Activated CD4-positive, CD25-positive, alpha-beta regulatory T cell (primary cell): ENCODE results near the gene C2CD4C.
"Not testable (repeated sequence)": the region's sequence is repeated elsewhere in the genome, so short reads cannot be mapped to it uniquely, and the experiment has no call there.

Source experiments
- DNase-seq, 4 experiments: peaks; one replicate each; lab custom pipeline; 2025; lab: John Stamatoyannopoulos, UW

C2CD4C gene

DNA sequence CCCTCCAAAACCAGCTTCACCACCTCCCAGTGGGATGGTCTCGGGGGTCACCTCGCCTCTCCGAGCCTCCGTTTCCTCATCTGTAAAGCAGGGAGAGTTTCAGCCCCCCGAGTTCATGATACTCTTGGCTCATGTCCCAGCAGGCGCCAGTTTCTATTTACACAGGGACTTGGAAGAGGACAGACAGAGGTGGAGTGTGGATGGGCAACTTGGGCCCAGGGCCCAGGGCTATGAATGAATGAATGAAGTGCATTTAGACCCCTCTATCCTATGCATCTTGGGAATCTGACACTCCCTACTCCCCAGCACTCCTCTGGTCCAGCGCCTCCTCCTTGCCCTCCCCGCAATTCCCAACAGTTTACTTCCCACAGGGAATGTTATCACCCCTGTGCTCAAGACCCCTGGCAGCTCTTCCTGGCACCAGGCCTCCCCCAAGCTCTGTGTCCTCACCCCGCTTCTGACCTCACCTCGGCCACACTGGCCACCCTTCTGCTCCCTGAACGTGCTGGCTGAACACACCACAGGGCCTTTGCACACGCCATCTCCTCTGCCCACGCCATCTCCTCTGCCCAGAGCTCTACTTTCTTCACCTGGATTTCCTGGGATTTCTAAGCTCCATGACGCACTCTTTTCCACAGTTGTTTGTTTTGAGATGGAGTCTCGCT lies 4.9 kb upstream of the C2CD4C start:
- DNase-seq = no peak

DNA sequence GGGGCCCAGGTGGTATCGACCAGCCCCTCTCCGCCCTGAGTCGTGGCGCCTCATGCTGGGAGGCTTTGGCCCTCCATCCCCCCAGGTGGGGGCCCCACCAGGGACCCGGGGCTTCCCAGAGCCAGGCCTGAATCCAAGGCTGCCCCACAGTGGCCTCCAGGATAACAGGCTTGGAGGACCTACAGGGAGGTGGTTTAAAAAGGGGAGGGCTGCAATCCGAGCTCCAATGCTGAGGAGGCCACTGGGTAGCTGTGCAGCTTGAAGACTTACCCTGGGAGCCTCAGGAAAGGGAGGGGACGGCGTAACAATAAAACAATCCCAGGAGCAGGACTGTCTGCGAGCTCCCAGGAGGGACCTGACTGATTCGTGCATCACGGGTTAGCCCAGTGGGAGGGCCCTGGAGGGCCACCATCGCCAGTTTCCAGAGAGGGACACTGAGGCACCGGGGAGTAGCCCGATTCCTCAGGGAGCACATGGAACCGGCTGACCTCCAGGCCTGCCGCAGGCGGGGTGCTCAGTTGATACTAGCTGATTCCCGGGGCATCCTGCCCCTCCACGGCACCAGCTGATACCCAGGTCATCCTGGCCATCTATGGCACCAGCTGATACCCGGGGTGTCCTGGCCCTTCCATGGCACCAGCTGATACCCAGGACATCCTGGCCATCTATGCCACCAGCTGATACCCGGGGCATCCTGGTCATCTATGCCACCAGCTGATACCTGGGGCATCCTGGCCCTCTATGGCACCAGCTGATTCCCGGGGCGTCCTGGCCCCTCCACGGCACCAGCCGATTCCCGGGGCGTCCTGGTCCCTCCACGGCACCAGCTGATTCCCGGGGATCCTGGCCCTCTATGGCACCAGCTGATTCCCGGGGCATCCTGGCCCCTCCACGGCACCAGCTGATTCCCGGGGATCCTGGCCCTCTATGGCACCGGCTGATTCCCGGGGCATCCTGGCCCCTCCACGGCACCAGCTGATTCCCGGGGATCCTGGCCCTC lies 3.7 kb upstream of the C2CD4C start:
- no peak for DNase-seq

DNA sequence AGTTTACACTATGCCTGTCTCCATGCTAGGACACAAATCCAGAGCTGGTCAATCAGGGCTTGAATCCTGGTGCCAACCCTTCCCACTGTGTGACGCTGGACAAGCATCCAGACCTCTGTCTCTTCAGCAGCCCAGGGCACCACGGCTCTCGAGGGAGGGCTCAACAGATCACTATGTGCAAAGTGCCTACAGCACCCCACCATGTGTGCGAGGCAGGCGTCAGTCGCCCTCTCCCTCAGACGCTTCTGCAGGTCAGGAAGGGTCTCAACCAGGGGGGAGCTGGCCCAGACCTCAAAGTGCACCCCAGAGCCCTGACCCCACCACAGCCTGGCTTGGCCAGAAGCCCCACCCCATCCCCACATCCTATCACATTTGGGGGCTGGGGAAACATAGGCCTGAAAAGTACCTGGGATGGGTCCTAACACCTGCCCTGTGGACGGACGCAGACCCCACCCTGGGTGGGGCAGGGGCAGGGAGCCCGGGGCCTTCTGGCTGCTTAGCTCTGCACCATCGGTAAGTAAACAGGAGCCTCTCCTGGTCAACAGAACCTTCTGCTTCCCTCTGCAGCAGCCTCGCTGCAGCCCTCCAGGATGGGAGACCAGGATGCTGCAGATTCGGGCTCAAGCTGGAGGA lies 2.9 kb upstream of the C2CD4C start:
- DNase-seq = no peak

DNA sequence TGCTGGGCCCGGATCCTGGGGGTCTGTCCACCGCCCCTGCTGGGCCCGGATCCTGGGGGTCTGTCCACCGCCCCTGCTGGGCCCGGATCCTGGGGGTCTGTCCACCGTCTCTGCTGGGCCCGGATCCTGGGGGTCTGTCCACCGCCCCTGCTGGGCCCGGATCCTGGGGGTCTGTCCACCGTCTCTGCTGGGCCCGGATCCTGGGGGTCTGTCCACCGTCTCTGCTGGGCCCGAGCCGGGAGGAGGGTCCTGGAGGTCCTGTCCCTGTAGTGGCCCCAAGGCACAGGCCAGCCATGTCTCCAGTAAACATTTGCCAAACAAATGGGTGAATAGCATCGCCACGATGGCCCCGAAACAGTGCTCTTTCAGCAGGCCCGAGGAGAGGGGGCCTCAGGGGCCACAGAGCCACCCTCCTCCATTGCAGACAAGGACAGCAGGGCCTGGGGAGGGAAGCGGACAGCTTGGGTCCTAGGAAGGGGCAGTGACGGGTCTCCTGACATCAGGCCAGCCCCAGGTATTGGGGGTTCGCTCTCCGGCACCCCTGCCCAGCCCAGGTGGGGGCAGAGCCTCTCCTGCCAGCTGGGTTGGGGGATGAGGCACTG lies 2.3 kb upstream of the C2CD4C start:
- not testable (repeated sequence) for DNase-seq

DNA sequence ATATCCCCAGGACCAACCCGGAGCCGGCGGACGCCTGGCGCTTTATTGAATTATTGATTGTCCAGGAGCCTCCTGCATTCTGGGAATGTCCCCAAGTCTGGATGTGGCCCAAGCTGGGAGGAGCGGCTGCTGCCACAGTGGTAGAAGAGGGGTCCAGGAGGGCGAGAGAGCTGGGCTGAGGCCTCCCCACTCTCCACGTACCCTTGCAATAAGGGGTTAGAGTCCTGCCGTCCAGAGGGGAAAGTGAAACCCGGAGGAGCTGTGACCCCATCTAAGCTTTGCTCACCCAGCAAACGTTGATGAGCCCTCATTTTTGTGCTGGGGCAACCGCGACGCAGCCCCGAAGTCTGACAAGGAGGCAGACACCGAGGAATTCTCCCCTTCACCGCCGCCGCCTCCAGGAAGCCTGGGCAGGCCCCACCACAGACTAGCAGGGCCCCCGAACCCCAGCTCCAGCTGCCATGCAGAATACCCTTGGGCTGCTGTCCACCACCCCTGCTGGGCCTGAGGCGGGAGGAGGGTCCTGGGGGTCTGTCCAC lies 1.4 kb upstream of the C2CD4C start:
- no peak for DNase-seq

DNA sequence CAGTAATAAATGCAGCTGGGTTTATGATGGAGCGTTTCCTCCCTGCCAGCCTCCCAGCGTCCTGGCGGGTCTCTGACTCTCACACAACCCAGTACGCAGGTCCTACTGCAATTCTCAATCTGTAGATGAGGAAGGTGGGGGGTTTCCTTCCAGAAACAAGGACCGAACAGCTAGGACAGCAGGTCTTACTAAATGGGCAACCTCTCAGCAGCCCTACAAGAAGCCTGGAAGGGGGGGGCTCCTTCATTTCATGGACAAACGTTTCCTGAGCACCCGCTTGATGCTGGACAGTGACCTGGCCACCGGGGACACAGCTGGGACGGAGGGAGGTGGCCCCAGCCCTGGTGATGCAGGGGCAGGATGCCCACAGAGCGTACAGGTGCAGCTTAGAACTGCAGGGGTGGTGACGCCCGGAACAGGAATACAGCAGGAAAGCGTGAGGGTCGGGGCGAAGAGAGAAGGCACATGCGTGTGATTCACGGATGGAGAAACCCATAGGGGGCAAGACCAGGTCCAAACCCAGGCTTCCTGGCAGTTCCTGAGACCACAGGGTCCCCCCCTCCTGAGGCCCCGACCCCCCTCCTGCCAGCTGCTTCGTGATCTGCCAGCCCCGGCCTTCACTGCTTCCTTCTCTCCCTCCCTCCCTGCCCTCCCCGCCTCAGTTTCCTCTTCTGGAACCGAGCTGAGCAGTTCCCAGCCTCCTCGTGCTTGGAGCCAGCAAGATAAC lies 732 bp upstream of the C2CD4C start:
- DNase-seq = no peak

DNA sequence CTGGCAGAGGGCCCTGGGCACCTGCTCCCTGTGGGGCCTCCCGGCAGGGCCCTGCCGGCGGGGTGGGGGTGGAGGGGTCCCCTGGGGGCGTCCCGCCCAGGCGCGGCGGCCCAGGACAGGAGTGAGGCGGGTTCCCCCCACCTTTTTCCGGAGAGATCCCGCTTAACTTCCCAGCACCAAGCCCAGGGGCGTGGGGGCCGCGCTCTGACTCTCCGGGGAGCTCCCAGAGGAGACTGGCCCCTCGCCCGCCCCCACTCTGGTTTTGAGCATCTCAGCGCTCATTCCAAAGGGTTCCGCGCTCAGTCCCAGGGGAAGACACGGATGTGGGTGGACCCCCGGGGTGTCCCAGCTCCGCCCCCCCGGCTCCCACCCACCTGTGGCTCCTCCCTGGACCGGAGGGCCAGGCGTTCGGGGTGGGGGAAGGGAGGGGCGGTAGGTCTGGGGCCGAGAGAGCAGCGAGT lies 476 bp downstream of the C2CD4C start:
- no peak for DNase-seq

DNA sequence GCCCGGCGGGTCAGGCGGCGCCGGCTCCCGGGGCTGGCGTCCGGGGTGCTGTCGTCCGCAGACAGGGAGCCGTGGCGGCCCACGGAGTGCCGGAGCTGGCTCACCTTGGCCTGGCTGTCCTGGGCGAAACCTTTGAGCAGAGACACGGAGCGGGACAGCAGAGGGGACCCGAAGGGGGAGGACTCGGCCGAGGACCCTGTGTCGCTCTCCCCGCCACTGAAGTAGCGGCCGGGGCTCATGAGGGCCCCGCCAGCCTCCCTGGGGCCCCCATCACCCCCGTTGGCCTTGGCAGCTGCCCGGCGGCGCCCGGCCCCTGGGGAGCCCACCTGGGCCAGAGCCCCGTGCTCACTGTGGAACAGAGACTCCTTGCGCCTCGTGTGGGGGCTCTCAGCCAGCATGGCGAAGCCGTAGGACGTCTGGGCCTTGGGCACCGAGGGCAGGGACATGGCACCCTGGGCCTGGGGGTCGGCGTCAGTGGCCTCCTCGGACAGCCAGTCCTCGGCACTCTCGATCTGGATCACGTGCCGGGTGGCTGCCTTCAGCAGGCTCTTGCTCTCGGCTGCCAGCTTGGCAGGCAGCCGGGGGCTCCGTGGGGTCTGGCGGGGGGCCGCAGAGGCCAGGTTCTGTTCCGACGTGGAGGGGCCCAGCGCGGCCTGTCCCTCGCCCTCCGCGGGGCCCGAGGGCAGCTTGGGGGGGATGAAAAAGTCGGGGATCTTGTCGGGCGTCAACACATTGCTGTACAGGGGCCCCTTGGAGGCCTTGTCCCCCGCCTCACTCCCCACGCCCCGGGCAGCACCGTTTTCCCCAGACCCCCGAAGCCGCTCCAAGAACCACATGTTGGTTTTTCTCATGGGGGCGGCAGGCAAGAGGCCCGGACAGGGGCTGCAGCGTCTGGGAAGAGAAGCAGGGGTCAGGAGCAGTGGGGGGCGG lies 1.2 kb downstream of the C2CD4C start:
- no peak for DNase-seq

DNA sequence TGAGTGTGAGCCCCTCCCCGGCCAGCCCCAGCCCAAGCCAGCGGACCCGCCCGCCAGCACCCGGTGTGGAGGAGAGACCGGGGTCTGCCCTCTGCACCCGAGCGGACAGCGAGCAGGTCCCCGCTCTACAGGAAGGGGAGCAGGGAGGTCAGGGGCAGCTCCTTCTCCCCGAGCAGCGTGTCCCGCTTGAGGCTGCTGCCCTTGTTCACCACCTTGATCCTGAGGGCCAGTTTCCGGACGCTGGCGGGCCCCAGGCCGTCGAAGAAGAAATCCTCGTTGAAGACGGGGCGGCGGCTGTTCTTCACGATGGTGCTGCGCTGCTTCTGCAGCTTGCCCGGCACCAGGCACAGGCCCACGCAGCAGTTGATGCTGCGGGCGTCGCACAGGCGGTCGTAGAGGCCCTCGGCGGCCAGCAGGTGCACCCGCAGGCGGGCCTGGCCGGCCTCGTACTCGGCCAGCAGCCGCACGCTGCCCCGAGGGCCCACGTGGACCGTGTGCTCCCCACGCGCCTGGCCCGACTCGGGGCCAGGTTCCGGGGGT lies 1.9 kb downstream of the C2CD4C start:
- no peak for DNase-seq

DNA sequence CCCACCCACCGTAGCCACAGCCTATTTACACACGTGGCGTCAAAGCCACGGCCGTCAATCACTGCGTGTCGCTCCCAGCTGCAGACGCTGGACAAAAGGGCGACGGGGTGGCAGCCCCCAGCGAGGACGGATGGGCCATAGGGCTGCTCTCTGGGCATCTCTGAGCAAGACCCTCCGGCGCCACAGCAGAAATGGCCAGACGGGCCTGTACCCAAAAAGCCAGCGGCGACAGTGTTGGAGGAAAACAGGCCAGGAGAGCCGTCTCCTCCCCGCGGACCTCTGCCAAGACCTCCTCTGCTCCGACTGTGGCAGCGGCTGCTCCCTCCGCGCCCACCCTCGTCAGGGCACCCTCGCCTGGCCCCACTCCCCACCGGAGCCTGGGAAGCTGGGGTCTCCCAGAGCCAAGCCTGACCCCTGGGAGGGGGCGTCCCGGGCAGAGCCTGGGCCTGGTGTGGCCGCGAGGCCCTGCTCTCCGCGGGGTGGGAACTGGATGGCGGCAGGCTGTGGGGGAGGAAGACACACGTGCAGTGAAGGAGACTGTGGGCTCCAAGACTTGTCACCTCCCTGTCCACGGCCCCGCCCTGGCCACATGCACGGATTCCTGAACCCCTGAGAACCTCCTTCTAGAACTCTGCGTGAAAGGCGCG lies 2.7 kb downstream of the C2CD4C start:
- DNase-seq = no peak

DNA sequence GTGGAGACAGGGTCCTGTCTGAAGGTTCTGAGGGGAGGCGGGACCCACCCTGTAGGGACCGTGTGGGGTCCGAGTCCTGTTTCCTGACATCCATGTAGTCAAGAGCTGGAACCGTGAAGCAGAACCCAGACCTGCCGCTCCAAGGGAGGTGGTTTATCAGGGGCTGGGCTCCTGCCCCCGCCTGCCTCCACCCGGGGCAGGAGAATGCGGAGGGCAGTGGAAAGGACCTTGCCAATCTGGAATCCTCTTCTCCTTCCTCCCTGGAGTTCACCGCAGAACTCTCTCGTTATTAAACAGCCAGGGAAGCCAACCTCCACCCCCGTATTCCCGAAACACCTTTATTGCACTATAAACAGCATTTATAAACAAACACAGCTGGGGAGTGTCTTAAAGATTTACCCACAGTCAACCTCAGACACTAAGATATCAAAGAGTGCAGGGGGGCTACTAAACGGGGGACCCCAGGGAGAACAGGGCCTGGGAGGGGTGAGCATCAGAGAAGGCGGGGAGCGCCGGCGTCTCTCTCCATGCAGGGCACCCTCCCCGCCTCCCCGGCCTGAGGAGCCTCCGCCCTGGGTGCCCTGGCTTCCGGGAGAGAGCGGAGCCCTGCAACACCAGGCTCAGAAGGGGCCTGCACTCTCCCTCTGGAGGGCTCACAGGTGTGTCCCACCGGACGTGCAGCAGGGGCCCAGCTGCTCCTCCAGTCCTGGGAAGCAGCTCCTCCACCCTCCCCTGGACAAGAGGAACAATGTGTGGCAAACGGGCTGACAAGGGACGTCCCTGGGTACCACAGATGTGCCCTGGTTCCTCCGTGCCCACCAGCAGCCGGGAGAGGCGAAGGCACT lies 3.6 kb downstream of the C2CD4C start:
- DNase-seq = no peak

DNA sequence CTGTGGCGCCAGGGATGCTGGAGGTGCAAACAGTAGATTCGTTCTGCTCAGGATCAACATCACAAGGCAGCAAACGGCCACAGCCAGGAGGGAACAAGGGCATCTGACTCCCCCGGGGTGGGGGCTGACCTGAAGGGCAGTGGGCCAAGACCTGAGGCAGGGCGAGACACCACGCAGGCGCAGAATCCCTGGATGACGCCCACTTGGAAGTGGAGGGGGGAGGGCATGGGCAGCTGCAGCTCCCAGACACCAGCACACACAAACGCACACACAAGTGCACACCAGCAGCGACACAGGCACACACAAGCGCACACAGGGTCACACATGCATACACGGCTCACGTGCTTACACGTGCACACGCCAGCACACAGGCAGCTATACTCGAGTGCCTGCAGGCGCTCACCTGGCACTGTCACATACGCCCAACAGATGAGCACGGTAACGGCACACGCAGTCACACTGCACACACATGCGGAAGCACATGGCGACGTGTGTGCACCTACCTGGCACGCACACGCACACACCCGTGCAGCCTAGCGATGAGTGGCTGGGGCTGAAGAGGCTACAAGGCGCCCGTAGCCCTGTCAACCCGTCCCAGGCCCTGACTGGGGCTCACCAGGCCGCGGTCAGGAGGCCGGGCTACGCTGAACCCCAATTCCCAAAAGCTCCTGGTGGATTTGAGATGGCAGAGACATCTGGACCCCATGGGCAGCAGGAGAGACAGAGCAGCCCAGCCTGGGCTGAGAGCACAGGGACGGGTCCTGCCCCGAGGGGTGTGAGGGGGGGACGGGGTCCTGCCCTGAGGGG lies 5.5 kb downstream of the C2CD4C start:
- no peak for DNase-seq

DNA sequence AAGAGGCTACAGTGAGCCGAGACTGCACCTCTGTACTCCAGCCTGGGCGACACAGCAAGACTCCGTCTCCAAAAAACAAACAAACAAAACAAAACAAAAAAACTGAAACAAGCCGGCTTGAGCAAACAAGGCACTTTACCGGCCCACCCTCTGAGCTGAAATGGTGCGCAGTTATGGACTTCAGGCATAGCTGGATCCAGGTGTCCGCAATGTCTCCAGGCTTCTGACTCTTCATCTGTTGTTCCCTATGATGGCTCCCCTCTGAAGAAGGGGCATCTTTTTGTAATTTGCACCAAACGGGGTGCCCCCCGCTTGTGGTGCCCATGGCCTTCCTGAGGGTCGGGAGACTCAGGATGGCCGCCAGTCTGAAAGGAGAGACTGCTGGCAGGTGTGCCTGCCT lies 6.2 kb downstream of the C2CD4C start:
- no peak for DNase-seq

DNA sequence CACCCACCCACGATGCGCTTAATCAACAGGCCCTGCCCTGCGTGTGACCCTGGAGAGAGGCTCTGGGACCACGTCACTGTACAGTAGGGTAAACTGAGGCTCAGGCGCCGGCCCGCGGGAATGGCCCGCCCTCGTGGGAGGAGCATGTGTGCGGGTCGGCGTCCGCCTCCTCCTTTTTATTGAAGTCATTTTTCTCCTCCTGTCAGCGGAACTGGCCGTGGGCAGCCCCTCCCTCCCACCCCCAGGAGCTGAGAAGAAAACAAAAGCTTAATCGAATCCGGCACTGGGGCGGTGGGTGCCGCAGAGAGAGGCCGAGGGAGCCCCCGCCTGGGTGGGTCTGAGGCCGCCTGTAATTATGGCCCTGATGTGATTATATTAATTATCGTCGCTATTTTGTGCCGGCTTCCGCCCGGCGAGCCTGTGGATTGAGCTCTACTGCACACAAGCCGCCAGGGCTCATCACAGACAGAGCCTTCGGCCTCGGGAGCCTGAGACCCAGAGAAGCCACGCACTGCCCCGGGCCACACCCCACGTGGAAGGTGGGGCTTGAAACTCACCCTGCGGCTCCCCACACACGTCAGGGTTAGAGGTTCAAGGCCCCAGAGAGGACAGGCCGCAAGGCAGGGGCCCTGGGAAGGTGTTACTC lies 7.0 kb downstream of the C2CD4C start:
- DNase-seq = no peak

DNA sequence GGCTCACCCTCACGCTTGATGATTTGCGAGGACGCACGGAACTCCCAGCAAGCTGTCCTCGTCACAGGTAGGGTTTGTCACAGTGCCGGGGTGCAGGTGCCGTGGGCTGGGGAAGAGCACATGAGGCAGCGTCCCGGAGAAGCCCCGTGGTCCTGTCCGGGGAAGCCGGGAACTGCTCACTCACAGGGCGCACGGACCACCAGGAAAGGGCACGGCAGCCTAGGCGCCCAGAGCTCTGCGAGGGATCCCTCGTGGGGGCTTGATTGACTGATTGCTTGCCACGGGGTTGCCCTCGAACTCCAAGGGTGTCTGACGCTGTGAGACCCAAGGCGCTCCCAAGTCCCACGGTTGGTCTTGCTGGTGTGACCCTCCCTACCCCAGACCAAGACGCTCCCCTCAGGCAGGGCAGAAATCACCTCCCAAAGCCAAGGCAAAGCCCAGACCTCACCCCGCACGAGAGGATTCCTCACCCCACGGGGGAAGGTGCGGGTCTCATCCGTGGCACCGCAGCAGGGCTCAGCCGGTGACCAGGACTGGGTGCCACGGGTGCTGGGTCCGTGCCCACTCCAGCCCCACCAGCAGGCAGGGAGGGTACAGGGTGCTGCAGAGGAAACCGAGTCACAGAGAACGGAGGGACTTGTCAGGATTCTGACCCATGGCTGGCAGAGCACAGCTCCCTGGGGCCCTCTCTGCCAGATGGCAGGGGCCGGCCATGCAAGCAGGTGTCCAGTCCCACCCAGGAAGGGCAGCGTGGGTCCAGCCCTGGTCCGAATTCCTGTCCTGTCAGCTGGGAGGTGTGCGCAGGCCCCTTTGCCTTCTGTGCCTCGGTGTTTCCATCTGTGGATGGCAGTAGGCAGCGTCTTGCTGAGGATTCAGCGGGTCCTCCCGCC lies 7.7 kb downstream of the C2CD4C start:
- DNase-seq = no peak

DNA sequence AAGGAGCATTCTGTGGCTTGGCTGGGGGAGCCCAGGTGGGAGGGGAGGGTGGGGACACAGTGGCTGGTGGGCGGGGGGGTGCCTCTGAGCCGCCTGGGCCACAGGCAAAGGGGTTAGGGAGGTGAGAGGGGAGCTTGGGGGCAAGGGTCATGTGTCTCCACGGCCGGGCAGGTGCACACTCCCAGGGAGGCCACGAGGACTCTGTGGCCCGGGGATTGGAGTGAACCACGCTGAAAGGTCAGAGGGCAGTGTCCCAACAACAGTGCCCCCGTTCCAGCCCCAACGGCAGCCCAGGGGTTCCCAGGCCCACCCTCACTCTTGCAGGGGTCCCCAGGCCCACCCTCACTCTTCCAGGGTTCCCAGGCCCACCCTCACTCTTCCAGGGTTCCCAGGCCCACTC lies 9.6 kb downstream of the C2CD4C start:
- DNase-seq = no peak
